ENCODE measurements around the gene RGS11.

The RGS11 gene

GRCh38 chr16:253833-254232, 21.9 kb downstream of the RGS11 start:
- H3K9me3 ChIP-seq (ENCODE audit: control insufficient read depth, insufficient read depth, low read length) = no peaks in the 10 kb centered on the region
- H3K9ac ChIP-seq (ENCODE audit: low read depth, low read length) = no peak overlapping the region
- H3K27me3 ChIP-seq (ENCODE audit: control insufficient read depth, insufficient read depth, low read length) = no peaks in the 10 kb centered on the region
- no peak overlapping the region for H3K4me3 ChIP-seq (ENCODE audit: low read depth, low read length)
- peaks cover 11% of the 10 kb centered on the region for H3K36me3 ChIP-seq (ENCODE audit: control insufficient read depth, insufficient read depth, low read length)
- no peaks in the 10 kb centered on the region for H3K4me1 ChIP-seq (ENCODE audit: control insufficient read depth, insufficient read depth, low read length)

- Histone ChIP-seq H3K4me3 (ENCODE audit: low read depth, low read length) (no peak overlapping the region), H3K9me3 (ENCODE audit: control insufficient read depth, insufficient read depth, low read length) (no peaks in the 10 kb centered on the region), H3K4me1 (ENCODE audit: control insufficient read depth, insufficient read depth, low read length) (no peaks in the 10 kb centered on the region), H3K27me3 (ENCODE audit: control insufficient read depth, insufficient read depth, low read length) (no peaks in the 10 kb centered on the region), H3K9ac (ENCODE audit: low read depth, low read length) (no peak overlapping the region), H3K36me3 (ENCODE audit: control insufficient read depth, insufficient read depth, low read length) (peaks cover 11% of the 10 kb centered on the region)
These were observed 23.1 kb downstream of the RGS11 start for GRCh38 chr16:252366-253337.

GRCh38 chr16:249431-249830, 26.3 kb downstream of the RGS11 start:
- no peak overlapping the region for H3K4me3 ChIP-seq (ENCODE audit: low read depth, low read length)
- H3K36me3 ChIP-seq (ENCODE audit: control insufficient read depth, insufficient read depth, low read length) = peaks cover 7% of the 10 kb centered on the region
- no peaks in the 10 kb centered on the region for H3K27me3 ChIP-seq (ENCODE audit: control insufficient read depth, insufficient read depth, low read length)
- H3K4me1 ChIP-seq (ENCODE audit: control insufficient read depth, insufficient read depth, low read length) = no peaks in the 10 kb centered on the region
- H3K9ac ChIP-seq (ENCODE audit: low read depth, low read length) = no peak overlapping the region
- no peaks in the 10 kb centered on the region for H3K9me3 ChIP-seq (ENCODE audit: control insufficient read depth, insufficient read depth, low read length)

GRCh38 chr16:247027-247426, 28.7 kb downstream of the RGS11 start:
- no peaks in the 10 kb centered on the region for H3K4me1 ChIP-seq (ENCODE audit: control insufficient read depth, insufficient read depth, low read length)
- no peaks in the 10 kb centered on the region for H3K27me3 ChIP-seq (ENCODE audit: control insufficient read depth, insufficient read depth, low read length)
- no peak overlapping the region for H3K9ac ChIP-seq (ENCODE audit: low read depth, low read length)
- H3K4me3 ChIP-seq (ENCODE audit: low read depth, low read length) = no peak overlapping the region
- H3K9me3 ChIP-seq (ENCODE audit: control insufficient read depth, insufficient read depth, low read length) = no peaks in the 10 kb centered on the region
- peaks cover 4% of the 10 kb centered on the region for H3K36me3 ChIP-seq (ENCODE audit: control insufficient read depth, insufficient read depth, low read length)

- Histone ChIP-seq H3K27me3 (ENCODE audit: control insufficient read depth, insufficient read depth, low read length) (no peaks in the 10 kb centered on the region), H3K9ac (ENCODE audit: low read depth, low read length) (no peak overlapping the region), H3K4me1 (ENCODE audit: control insufficient read depth, insufficient read depth, low read length) (no peaks in the 10 kb centered on the region), H3K36me3 (ENCODE audit: control insufficient read depth, insufficient read depth, low read length) (peaks cover under 1% of the 10 kb centered on the region), H3K9me3 (ENCODE audit: control insufficient read depth, insufficient read depth, low read length) (no peaks in the 10 kb centered on the region), H3K4me3 (ENCODE audit: low read depth, low read length) (no peak overlapping the region)
These were observed 30.6 kb downstream of the RGS11 start for GRCh38 chr16:245105-245504.

- Histone ChIP-seq H3K9me3 (ENCODE audit: control insufficient read depth, insufficient read depth, low read length) (no peaks in the 10 kb centered on the region), H3K9ac (ENCODE audit: low read depth, low read length) (no peak overlapping the region), H3K27me3 (ENCODE audit: control insufficient read depth, insufficient read depth, low read length) (no peaks in the 10 kb centered on the region), H3K4me1 (ENCODE audit: control insufficient read depth, insufficient read depth, low read length) (no peaks in the 10 kb centered on the region), H3K4me3 (ENCODE audit: low read depth, low read length) (no peak overlapping the region), H3K36me3 (ENCODE audit: control insufficient read depth, insufficient read depth, low read length) (no peaks in the 10 kb centered on the region)
These were observed 32.4 kb downstream of the RGS11 start for GRCh38 chr16:243348-243747.

- Histone ChIP-seq H3K4me1 (ENCODE audit: control insufficient read depth, insufficient read depth, low read length) (no peaks in the 10 kb centered on the region), H3K36me3 (ENCODE audit: control insufficient read depth, insufficient read depth, low read length) (no peaks in the 10 kb centered on the region), H3K9me3 (ENCODE audit: control insufficient read depth, insufficient read depth, low read length) (no peaks in the 10 kb centered on the region)
These were observed 33.5 kb downstream of the RGS11 start for GRCh38 chr16:242281-242680.

GRCh38 chr16:240559-240958, 35.2 kb downstream of the RGS11 start:
- Histone ChIP-seq H3K36me3 (ENCODE audit: control insufficient read depth, insufficient read depth, low read length) (no peaks in the 10 kb centered on the region), H3K9me3 (ENCODE audit: control insufficient read depth, insufficient read depth, low read length) (no peaks in the 10 kb centered on the region), H3K4me3 (ENCODE audit: low read depth, low read length) (no peak overlapping the region), H3K9ac (ENCODE audit: low read depth, low read length) (no peak overlapping the region), H3K4me1 (ENCODE audit: control insufficient read depth, insufficient read depth, low read length) (no peaks in the 10 kb centered on the region), H3K27me3 (ENCODE audit: control insufficient read depth, insufficient read depth, low read length) (no peaks in the 10 kb centered on the region)

More at GRCh38 chr16:242281-242680, 33.5 kb downstream of the RGS11 start:
- no peak overlapping the region for H3K9ac ChIP-seq (ENCODE audit: low read depth, low read length)
- no peak overlapping the region for H3K4me3 ChIP-seq (ENCODE audit: low read depth, low read length)
- H3K27me3 ChIP-seq (ENCODE audit: control insufficient read depth, insufficient read depth, low read length) = no peaks in the 10 kb centered on the region

- Histone ChIP-seq H3K4me3 (ENCODE audit: low read depth, low read length) (no peak overlapping the region), H3K27me3 (ENCODE audit: control insufficient read depth, insufficient read depth, low read length) (no peaks in the 10 kb centered on the region), H3K9ac (ENCODE audit: low read depth, low read length) (no peak overlapping the region), H3K9me3 (ENCODE audit: control insufficient read depth, insufficient read depth, low read length) (no peaks in the 10 kb centered on the region), H3K4me1 (ENCODE audit: control insufficient read depth, insufficient read depth, low read length) (no peaks in the 10 kb centered on the region), H3K36me3 (ENCODE audit: control insufficient read depth, insufficient read depth, low read length) (no peaks in the 10 kb centered on the region)
These were observed 35.8 kb downstream of the RGS11 start for GRCh38 chr16:239948-240277.

GRCh38 chr16:234468-235305, 41.1 kb downstream of the RGS11 start, which contains the start of gene FAM234A:
TSS of gene FAM234A (plus strand) at chr16:234821. CDS start at chr16:254414, 19,593 bp downstream.
- Histone ChIP-seq H3K9me3 (ENCODE audit: control insufficient read depth, insufficient read depth, low read length) (no peaks in the 10 kb centered on the region), H3K4me1 (ENCODE audit: control insufficient read depth, insufficient read depth, low read length) (no peaks in the 10 kb centered on the region), H3K4me3 (ENCODE audit: low read depth, low read length) (peak within 1 kb of the TSS; percentile 98), H3K27me3 (ENCODE audit: control insufficient read depth, insufficient read depth, low read length) (no peaks in the 10 kb centered on the region), H3K9ac (ENCODE audit: low read depth, low read length) (peak within 1 kb of the TSS; percentile 88), H3K36me3 (ENCODE audit: control insufficient read depth, insufficient read depth, low read length) (no peaks in the 10 kb centered on the region)

GRCh38 chr16:230949-231348, 44.8 kb downstream of the RGS11 start:
- Histone ChIP-seq H3K27me3 (ENCODE audit: control insufficient read depth, insufficient read depth, low read length) (no peaks in the 10 kb centered on the region), H3K9ac (ENCODE audit: low read depth, low read length) (no peak overlapping the region), H3K4me1 (ENCODE audit: control insufficient read depth, insufficient read depth, low read length) (peaks cover 2% of the 10 kb centered on the region), H3K4me3 (ENCODE audit: low read depth, low read length) (no peak overlapping the region), H3K36me3 (ENCODE audit: control insufficient read depth, insufficient read depth, low read length) (peaks cover 9% of the 10 kb centered on the region), H3K9me3 (ENCODE audit: control insufficient read depth, insufficient read depth, low read length) (no peaks in the 10 kb centered on the region)

All from iPS-15b (cell line).